HepG2 (cell line): ENCODE results near the gene CLEC7A. TPM values are rescaled to one million over a fixed set of nuclear protein-coding genes. Genes with fewer than 3 reads are reported as not detected.

ENCODE experiments used
- ATAC-seq: fragments of 200-7000 bp; cut with Tn5 transposase; 3 replicates; pipeline ENCODE4 v1.9.1; 2020; ENCODE audit warnings: mild to moderate bottlenecking, moderate library complexity
- BruUV-seq: library from RNA; stranded (reverse); fragments of 400-500 nt; replicated peaks from 2 replicates; lab custom pipeline; 2021; lab: Mats Ljungman, UMichigan
- CTCF ChIA-PET: fragments of 300-600 bp; formaldehyde crosslinking; extraction: SDS; loops from one replicate; lab custom pipeline; 2021; ENCODE audit warnings: low total read pairs, inconsistent platforms, low intra/inter-chr PET ratio; lab: Yijun Ruan, JAX
- POLR2A ChIA-PET: fragments of 350-600 bp; sonication (Branson Sonifier 250); formaldehyde crosslinking; loops from one replicate; lab custom pipeline; 2020; ENCODE audit warnings: antibody characterized with exemption, inconsistent platforms; lab: Yijun Ruan, JAX
- DNase-seq: peaks from one replicate; pipeline ENCODE4 v3.0.0-alpha.2; 2015; ENCODE audit warnings: low spot score
- FAIRE-seq: peaks from 3 replicates; lab custom pipeline; 2011; peaks lifted over from hg19 to GRCh38; lab: Jason Lieb, UNC
- H2AFZ ChIP-seq: one replicate; pipeline ENCODE4 v1.6.1; 2011; ENCODE audit warnings: low read length, inconsistent platforms
- H3K27ac ChIP-seq: fragments of 300-600 bp; 3 replicates; pipeline ENCODE4 v1.8.0; 2011; ENCODE audit warnings: mixed run types, mild to moderate bottlenecking, mixed read lengths, low read length, inconsistent platforms; ENCODE audit not compliant: insufficient read depth; ENCODE audit errors: extremely low read length
- H3K27me3 ChIP-seq, 2 experiments: fragments of 200-600 bp in 1 of 2; 2 replicates in 1 of 2; 3 replicates in 1 of 2; pipeline versions ENCODE4 v1.6.0 to v1.8.0; 2011; ENCODE audit warnings: low read length in 2 of 2, mild to moderate bottlenecking in 2 of 2, moderate library complexity in 2 of 2, inconsistent platforms in 1 of 2; ENCODE audit not compliant: insufficient read depth in 2 of 2, control insufficient read depth in 1 of 2
- H3K36me3 ChIP-seq, 2 experiments: fragments of 200-600 bp in 1 of 2; replicated peaks in 1 of 2; 2 replicates in 1 of 2; 3 replicates in 1 of 2; pipeline versions ENCODE4 v1.5.1 to v1.8.0; 2011; ENCODE audit warnings: low read length in 2 of 2, inconsistent platforms in 1 of 2; ENCODE audit not compliant: insufficient read depth in 2 of 2, control insufficient read depth in 1 of 2
- H3K4me1 ChIP-seq: 2 replicates; pipeline ENCODE4 v1.5.1; 2012; ENCODE audit warnings: low read length, inconsistent platforms; ENCODE audit not compliant: insufficient read depth
- H3K4me2 ChIP-seq: 2 replicates; pipeline ENCODE4 v1.6.0; 2011; ENCODE audit warnings: low read depth, low read length, inconsistent platforms
- H3K4me3 ChIP-seq, 3 experiments: fragments of 200-600 bp in 1 of 3; sonication (generic), shearing (Covaris generic) in 1 of 3; replicated peaks in 1 of 3; 2 replicates each; pipeline ENCODE4 v1.5.1; 2011 to 2016; ENCODE audit warnings: low read length in 3 of 3, inconsistent platforms in 2 of 3, low read depth in 2 of 3, mild to moderate bottlenecking in 2 of 3, control low read depth in 1 of 3, mixed read lengths in 1 of 3; ENCODE audit not compliant: insufficient read depth in 1 of 3
- H3K79me2 ChIP-seq: one replicate; pipeline ENCODE4 v1.6.1; 2011; ENCODE audit warnings: low read length, inconsistent platforms; ENCODE audit not compliant: insufficient read depth
- H3K9ac ChIP-seq: 2 replicates; pipeline ENCODE4 v1.6.0; 2011; ENCODE audit warnings: mild to moderate bottlenecking, low read depth, low read length, inconsistent platforms; ENCODE audit not compliant: insufficient read depth
- H3K9me3 ChIP-seq: 2 replicates; pipeline ENCODE4 v1.5.1; 2012; ENCODE audit warnings: mild to moderate bottlenecking, low read length
- H4K20me1 ChIP-seq: 2 replicates; pipeline ENCODE4 v1.6.0; 2011; ENCODE audit warnings: inconsistent platforms, mild to moderate bottlenecking, low read length, moderate library complexity; ENCODE audit not compliant: insufficient read depth
- AHDC1 ChIP-seq: sonication (generic); formaldehyde crosslinking; IDR thresholded peaks from 2 replicates; pipeline ENCODE4 v1.5.1; 2020; ENCODE audit warnings: mild to moderate bottlenecking, missing genetic modification reagents, borderline replicate concordance
- CTCF ChIP-seq: sonication (generic); formaldehyde crosslinking; IDR thresholded peaks from 2 replicates; pipeline ENCODE4 v1.5.0; 2020; ENCODE audit warnings: mild to moderate bottlenecking, missing genetic modification reagents, moderate library complexity
- FLYWCH1 ChIP-seq: sonication (generic); formaldehyde crosslinking; IDR thresholded peaks from 2 replicates; pipeline ENCODE4 v1.8.1; 2023; ENCODE audit warnings: mild to moderate bottlenecking, missing genetic modification reagents
- KLF12 ChIP-seq: sonication (generic); formaldehyde crosslinking; IDR thresholded peaks from 2 replicates; pipeline ENCODE4 v1.4.0; 2020; ENCODE audit warnings: missing genetic modification reagents, borderline replicate concordance
- MNT ChIP-seq: fragments of 450-650 bp; IDR thresholded peaks from 2 replicates; pipeline ENCODE4 v1.6.1; 2016
- NFE2 ChIP-seq: sonication (generic); formaldehyde crosslinking; IDR thresholded peaks from 2 replicates; pipeline ENCODE4 v1.4.0; 2020; ENCODE audit warnings: missing genetic modification reagents
- RAD21 ChIP-seq: fragments of 450-650 bp; formaldehyde crosslinking; IDR thresholded peaks from 2 replicates; pipeline ENCODE4 v1.5.0; 2020; ENCODE audit warnings: mild to moderate bottlenecking
- SMC3 ChIP-seq: IDR thresholded peaks from 2 replicates; pipeline ENCODE4 v1.6.1; 2011; ENCODE audit warnings: low read length, improper control_type of control experiment
- SP4 ChIP-seq: sonication (generic); formaldehyde crosslinking; IDR thresholded peaks from 2 replicates; pipeline ENCODE4 v1.8.1; 2023; ENCODE audit warnings: mild to moderate bottlenecking, missing genetic modification reagents
- STAG1 ChIP-seq: sonication (generic); formaldehyde crosslinking; IDR thresholded peaks from 2 replicates; pipeline ENCODE4 v1.4.0; 2020; ENCODE audit warnings: missing genetic modification reagents
- ZNF574 ChIP-seq: sonication (generic); formaldehyde crosslinking; IDR thresholded peaks from 2 replicates; pipeline ENCODE4 v1.4.0; 2020; ENCODE audit warnings: missing genetic modification reagents
- WGBS: methylation state at CpG from one replicate; pipeline ENCODE4 v1.1.6; 2017; ENCODE audit warnings: low lambda C conversion rate; 5-methylcytosine and 5-hydroxymethylcytosine counted together
- in situ Hi-C: cut with HindIII; loops from 2 replicates; pipeline ENCODE4 v1.10.0; 2017; ENCODE audit warnings: low pct_unique_long_range_greater_than_20kb; ENCODE audit not compliant: extremely low pct_ligation_motif_present
- intact Hi-C: fragments of 100-400 bp; cut with micrococcal nuclease; formaldehyde crosslinking; loops from one replicate; pipeline ENCODE4 v1.10.0; 2022; ENCODE audit not compliant: unreplicated experiment
- polyA plus RNA-seq, 8 experiments: library from polyadenylated mRNA; depleted of rRNA in 3 of 8; stranded (reverse) in 7 of 8; unstranded in 1 of 8; fragments of >200 nt; fragmentation: Illumina TruSeq in 4 of 8; extraction: Trizol in 4 of 8; gene quantifications; 2 replicates each; pipeline versions ENCODE4 v1.2.1 to v1.2.3, GENCODE V29; 2011 to 2016; ENCODE audit warnings: low read depth in 4 of 8, missing spikeins in 1 of 8, mixed read lengths in 1 of 8; ENCODE audit not compliant: insufficient read depth in 1 of 8
- total RNA-seq, 5 experiments: library from RNA; depleted of rRNA; stranded (reverse); fragments of >200 nt; fragmentation: Illumina TruSeq; extraction: Trizol; gene quantifications; 2 replicates each; pipeline ENCODE4 v1.2.3, GENCODE V29; 2016; ENCODE audit warnings: low read depth in 1 of 5

Gene CLEC7A
- total and polyA plus RNA-seq, 2 of the 13 experiments (the other 11 are each of a cell fraction or from before 2014, with no cell fraction given), result not detected

- no peak for TF ChIP-seq AHDC1
- TF ChIP-seq MNT, result no peak
- no peak for TF ChIP-seq KLF12
- TF ChIP-seq, all 625 proteins: peak for 0
Measured at GRCh38 chr12:10142976-10143589, 13.1 kb upstream of the CLEC7A start (continued).

- no peak overlapping the region for H3K4me3 ChIP-seq
- FAIRE-seq, result peak; percentile 68
- peak; percentile 35 for DNase-seq
- intact Hi-C loops, result loop anchor here (1.0 to 5.0 kb wide), 4 partner anchors 107 to 389 kb away; partner anchors contain the start of gene CLEC12B
- H3K36me3 ChIP-seq, result no peaks in the 10 kb centered on the region
- H3K9ac ChIP-seq, result no peak overlapping the region
- no peaks in the 10 kb centered on the region for H3K79me2 ChIP-seq
- in situ Hi-C loops, result no loop called here
- no TSS peak for BruUV-seq
- 0% methylated on average over 2 of the region's 2 CpGs for WGBS
- ChIA-PET POLR2A (no interaction called here), CTCF (interaction anchor here (1.2 to 1.7 kb wide), 5 partner anchors 106 to 392 kb away, joined by 3 to 8 read pairs (median 6); partner anchors contain the start of gene CLEC12B)
- no peaks in the 10 kb centered on the region; a peak in 1 of 5 replicates for H3K27me3 ChIP-seq
- ATAC-seq, result peak; percentile 29; the same call in 1 of the 3 replicates
- 0 out of 2 replicates have a peak, but pooled peaks cover 6% of the 10 kb centered on the region for H3K4me1 ChIP-seq
- no peaks in the 10 kb centered on the region for H4K20me1 ChIP-seq
- TF ChIP-seq ZNF574 (no peak), NFE2 (CRISPR knock-in tag) (peak; percentile 21; the same call in 1 of the 2 replicates), CTCF (CRISPR knock-in tag) (peak; percentile 69), STAG1 (CRISPR knock-in tag) (peak; percentile 84), RAD21 (CRISPR knock-in tag) (0 out of 2 replicates have a peak, but pooled peaks have one; percentile 32), SP4 (CRISPR knock-in tag) (no peak), FLYWCH1 (CRISPR knock-in tag) (no peak), SMC3 (peak; percentile 70)
- H3K27ac ChIP-seq, result no peak overlapping the region
- H3K4me2 ChIP-seq, result no peak overlapping the region
- no peak overlapping the region for H2AFZ ChIP-seq
- no peaks in the 10 kb centered on the region for H3K9me3 ChIP-seq
Measured at GRCh38 chr12:10140001-10140400, 10.0 kb upstream of the CLEC7A start.
